ENCODE data around the gene GGA2. TPM values are rescaled to one million over a fixed set of nuclear protein-coding genes. Genes with fewer than 3 reads are reported as not detected.

The GGA2 gene
- total RNA-seq, 1 donor from 2014 or later = 180 TPM

DNA sequence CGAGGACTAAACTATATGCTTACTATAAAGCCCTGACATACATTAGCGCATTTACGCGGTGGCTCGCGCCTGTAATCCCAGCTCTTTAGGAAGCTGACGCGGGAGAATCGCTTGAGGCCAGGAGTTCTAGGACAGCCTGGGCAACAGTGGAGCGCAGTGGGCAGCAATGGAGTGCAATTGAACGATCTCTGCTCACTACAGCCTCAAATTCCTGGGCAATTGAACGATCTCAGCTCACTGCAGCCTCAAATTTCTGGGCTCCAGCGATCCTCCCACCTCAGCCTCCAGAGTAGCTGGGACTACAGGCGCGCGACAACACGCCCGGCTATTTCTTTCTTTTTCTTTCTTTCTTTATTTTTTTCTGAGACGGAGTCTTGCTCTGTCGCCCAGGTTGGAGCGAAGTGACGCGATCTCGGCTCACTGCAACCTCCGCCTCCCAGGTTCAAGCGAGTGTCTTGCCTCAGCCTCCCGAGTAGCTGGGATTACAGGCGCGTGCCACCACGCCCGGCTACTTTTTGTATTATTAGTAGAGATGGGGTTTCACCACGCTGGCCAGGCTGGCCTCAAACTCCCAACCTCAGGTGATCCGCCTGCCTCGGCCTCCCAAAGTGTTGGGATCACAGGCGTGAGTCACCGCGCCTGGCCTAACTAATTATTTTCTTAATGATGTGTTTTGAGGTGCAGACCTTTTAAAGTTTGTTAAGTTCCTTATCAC, 56.8 kb downstream of the GGA2 start:
- Histone ChIP-seq H3K9me3 (ENCODE audit: low read depth) (no peaks in the 10 kb centered on the region), H3K36me3 (no peaks in the 10 kb centered on the region), H3K79me2 (ENCODE audit: low read depth) (peaks cover 18% of the 10 kb centered on the region), H3K4me3 (peak overlapping the region; percentile 95), H3K9ac (no peak overlapping the region), H2AFZ (replicated peaks) (peak overlapping the region; percentile 100), H3K27ac (no peak overlapping the region), H4K20me1 (ENCODE audit: low read depth) (peaks cover 10% of the 10 kb centered on the region), H3K4me2 (peak overlapping the region; percentile 86), H3K4me1 (peaks cover 7% of the 10 kb centered on the region), H3F3A (ENCODE audit: low read depth) (peaks cover 16% of the 10 kb centered on the region), H3K27me3 (no peaks in the 10 kb centered on the region)
- peaks cover 2% of the 10 kb centered on the region for H3K27me3 Mint-ChIP-seq (ENCODE audit: insufficient read depth, low read depth)
- H3K36me3 Mint-ChIP-seq = no peaks in the 10 kb centered on the region
- peak overlapping the region; percentile 85 for H3K27ac Mint-ChIP-seq
- no peak for DNase-seq (ENCODE audit: low spot score)
- H3K9me3 Mint-ChIP-seq = no peaks in the 10 kb centered on the region
- TF ChIP-seq, protein P1, sequence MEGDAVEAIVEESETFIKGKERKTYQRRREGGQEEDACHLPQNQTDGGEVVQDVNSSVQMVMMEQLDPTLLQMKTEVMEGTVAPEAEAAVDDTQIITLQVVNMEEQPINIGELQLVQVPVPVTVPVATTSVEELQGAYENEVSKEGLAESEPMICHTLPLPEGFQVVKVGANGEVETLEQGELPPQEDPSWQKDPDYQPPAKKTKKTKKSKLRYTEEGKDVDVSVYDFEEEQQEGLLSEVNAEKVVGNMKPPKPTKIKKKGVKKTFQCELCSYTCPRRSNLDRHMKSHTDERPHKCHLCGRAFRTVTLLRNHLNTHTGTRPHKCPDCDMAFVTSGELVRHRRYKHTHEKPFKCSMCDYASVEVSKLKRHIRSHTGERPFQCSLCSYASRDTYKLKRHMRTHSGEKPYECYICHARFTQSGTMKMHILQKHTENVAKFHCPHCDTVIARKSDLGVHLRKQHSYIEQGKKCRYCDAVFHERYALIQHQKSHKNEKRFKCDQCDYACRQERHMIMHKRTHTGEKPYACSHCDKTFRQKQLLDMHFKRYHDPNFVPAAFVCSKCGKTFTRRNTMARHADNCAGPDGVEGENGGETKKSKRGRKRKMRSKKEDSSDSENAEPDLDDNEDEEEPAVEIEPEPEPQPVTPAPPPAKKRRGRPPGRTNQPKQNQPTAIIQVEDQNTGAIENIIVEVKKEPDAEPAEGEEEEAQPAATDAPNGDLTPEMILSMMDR (IDR thresholded peaks at IDR 0.05) = no peak
- TF ChIP-seq EZH2phosphoT487 (IDR thresholded peaks at IDR 0.05) = no peak
- TF ChIP-seq EZH2 (IDR thresholded peaks at IDR 0.05) = no peak
- H3K4me3 Mint-ChIP-seq = peak overlapping the region; percentile 95
- H3K4me1 Mint-ChIP-seq = peaks cover 10% of the 10 kb centered on the region

DNA sequence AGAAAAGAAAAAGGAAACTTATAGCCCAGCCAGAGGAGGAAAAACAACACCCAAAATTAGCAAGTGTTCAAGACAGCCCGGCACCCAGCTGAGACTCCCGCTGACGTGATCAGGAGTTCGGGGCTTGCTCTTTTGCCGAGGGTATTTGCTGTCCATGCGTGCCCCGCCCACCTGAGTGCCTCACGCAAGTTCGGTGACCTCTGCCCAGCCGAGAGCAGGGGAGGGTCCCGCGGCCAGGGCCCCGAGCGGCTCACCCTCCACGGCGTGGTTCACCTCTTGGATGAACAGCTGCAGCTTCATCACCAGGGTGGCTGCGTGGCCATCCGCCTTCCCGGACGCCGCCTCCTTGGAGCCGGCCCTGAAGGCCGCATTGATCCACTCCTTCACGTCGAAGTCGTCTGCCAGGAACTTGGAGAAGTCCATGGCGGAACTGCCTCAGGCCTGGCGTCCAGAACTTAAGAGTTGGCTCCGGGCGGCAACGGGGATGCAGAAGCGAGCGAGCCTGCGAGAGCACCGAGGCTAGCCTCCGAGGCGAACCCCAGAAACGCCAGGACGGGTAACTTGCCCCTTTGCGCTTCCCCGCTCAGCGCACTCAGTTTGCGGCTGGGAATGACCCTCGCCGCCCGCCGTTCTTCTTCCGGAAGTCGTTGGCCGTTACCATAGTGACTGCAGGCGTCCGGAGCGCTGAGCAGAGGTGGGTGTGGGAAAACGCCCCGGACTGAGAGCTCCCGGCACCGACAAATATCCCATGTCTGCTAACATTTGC, 57.5 kb downstream of the GGA2 start, which contains the start of gene COG7:
TSS of gene COG7 (minus strand) at position 618 of the 766 bp plus-strand sequence. CDS start at position 423, 195 bp downstream.
- Histone ChIP-seq H3F3A (ENCODE audit: low read depth) (peaks cover 16% of the 10 kb centered on the region), H3K27me3 (no peaks in the 10 kb centered on the region), H3K9me3 (ENCODE audit: low read depth) (no peaks in the 10 kb centered on the region), H3K79me2 (ENCODE audit: low read depth) (peaks cover 18% of the 10 kb centered on the region), H3K4me3 (peak within 1 kb of the TSS; percentile 95), H4K20me1 (ENCODE audit: low read depth) (peaks cover 10% of the 10 kb centered on the region), H3K4me1 (peaks cover 7% of the 10 kb centered on the region), H3K27ac (peak within 1 kb of the TSS; percentile 68), H3K4me2 (peak within 1 kb of the TSS; percentile 86), H2AFZ (replicated peaks) (peak within 1 kb of the TSS; percentile 100), H3K9ac (peak within 1 kb of the TSS; percentile 64), H3K36me3 (no peaks in the 10 kb centered on the region)
- H3K4me3 Mint-ChIP-seq = peak within 1 kb of the TSS; percentile 95
- peaks cover 10% of the 10 kb centered on the region for H3K4me1 Mint-ChIP-seq
- no peaks in the 10 kb centered on the region for H3K9me3 Mint-ChIP-seq
- DNase-seq (ENCODE audit: low spot score) = peak; percentile 93
- H3K36me3 Mint-ChIP-seq = peaks cover 2% of the 10 kb centered on the region
- TF ChIP-seq, protein P1 (IDR thresholded peaks at IDR 0.05) = no peak
- peak; percentile 39 for TF ChIP-seq EZH2 (IDR thresholded peaks at IDR 0.05)
- peak within 1 kb of the TSS; percentile 87 for H3K27ac Mint-ChIP-seq
- H3K27me3 Mint-ChIP-seq (ENCODE audit: insufficient read depth, low read depth) = peaks cover 2% of the 10 kb centered on the region

DNA sequence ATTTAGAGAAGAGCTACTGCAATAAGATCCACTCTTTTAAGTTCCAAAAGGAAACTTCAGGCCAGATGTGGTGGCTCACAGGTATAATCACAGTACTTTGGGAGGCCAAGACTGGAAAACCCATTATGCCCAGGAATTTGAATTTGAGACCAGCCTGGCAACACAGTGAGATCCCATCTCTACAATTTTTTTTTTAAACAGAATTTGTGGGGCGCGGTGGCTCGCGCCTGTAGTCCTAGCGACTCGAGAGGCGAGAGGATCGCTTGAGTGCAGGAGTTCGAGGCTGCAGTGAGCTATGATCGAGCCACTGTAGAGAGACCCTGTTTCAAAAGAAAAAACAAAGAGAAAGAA, 58.1 kb downstream of the GGA2 start:
- H3F3A ChIP-seq (ENCODE audit: low read depth) = peaks cover 16% of the 10 kb centered on the region
- peak overlapping the region; percentile 95 for H3K4me3 Mint-ChIP-seq
- H3K4me1 ChIP-seq = peaks cover 7% of the 10 kb centered on the region
- peak overlapping the region; percentile 64 for H3K9ac ChIP-seq
- H3K79me2 ChIP-seq (ENCODE audit: low read depth) = peaks cover 18% of the 10 kb centered on the region
- H2AFZ ChIP-seq (replicated peaks) = peak overlapping the region; percentile 100
- H3K36me3 ChIP-seq = no peaks in the 10 kb centered on the region
- TF ChIP-seq, protein P1 (IDR thresholded peaks at IDR 0.05) = no peak
- TF ChIP-seq EZH2phosphoT487 (IDR thresholded peaks at IDR 0.05) = no peak
- no peak for TF ChIP-seq EZH2 (IDR thresholded peaks at IDR 0.05)
- no peaks in the 10 kb centered on the region for H3K9me3 Mint-ChIP-seq
- no peaks in the 10 kb centered on the region for H3K27me3 ChIP-seq
- H3K27ac Mint-ChIP-seq = peak overlapping the region; percentile 87
- no peak overlapping the region for H3K27ac ChIP-seq
- no peaks in the 10 kb centered on the region for H3K9me3 ChIP-seq (ENCODE audit: low read depth)
- H3K4me1 Mint-ChIP-seq = peaks cover 10% of the 10 kb centered on the region
- peaks cover 2% of the 10 kb centered on the region for H3K27me3 Mint-ChIP-seq (ENCODE audit: insufficient read depth, low read depth)
- H3K4me3 ChIP-seq = peak overlapping the region; percentile 95
- peak overlapping the region; percentile 86 for H3K4me2 ChIP-seq
- peaks cover 10% of the 10 kb centered on the region for H4K20me1 ChIP-seq (ENCODE audit: low read depth)
- peak; percentile 2 for DNase-seq (ENCODE audit: low spot score)
- peaks cover 2% of the 10 kb centered on the region for H3K36me3 Mint-ChIP-seq
